Measurements from ENCODE around the gene PRRC2A.
"Not testable (repeated sequence)": the region's sequence is repeated elsewhere in the genome, so short reads cannot be mapped to it uniquely, and the experiment has no call there.

The PRRC2A gene

DNA sequence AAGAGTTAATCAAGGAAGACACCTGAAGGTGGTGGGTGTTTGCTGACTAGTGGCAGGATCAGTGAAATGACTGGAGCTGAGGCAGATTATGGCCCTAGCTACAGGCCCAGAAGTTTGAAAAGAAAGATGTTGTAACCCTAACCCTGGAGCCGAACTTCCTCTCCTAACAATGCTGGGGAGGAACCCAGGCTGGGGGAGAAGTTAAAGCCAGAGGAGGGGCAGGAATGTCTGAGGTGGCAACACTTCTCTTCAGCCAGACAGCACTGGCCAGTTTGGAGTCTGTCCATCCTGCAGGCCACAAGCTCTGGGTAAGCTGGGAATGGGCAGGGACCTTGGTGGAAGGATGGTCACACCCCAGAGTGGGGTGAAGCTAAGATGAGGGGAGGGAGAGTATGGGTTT is 34.5 kb upstream of the PRRC2A start, which contains the start of gene LST1:
LST1 (plus strand) TSS at position 270 of the 400 bp plus-strand sequence. CDS start 1,023 bp downstream, outside the sequence.
- peak in 1 of 2 donors; percentile 30 for DNase-seq

GRCh38 chr6:31586599-31587281 is 33.8 kb upstream of the PRRC2A start:
- peak; percentile 54 to 57 for DNase-seq

GRCh38 chr6:31587791-31588777 is 32.4 kb upstream of the PRRC2A start:
- DNase-seq = no peak

- no peak for DNase-seq
These were observed 31.5 kb upstream of the PRRC2A start for GRCh38 chr6:31588871-31589650.

- not testable (repeated sequence) for DNase-seq
These were observed 29.8 kb upstream of the PRRC2A start for GRCh38 chr6:31590691-31591090.

GRCh38 chr6:31592396-31592771 is 28.1 kb upstream of the PRRC2A start:
- DNase-seq = no peak

GRCh38 chr6:31597006-31597405 is 23.5 kb upstream of the PRRC2A start:
- peak; percentile 59 to 83 for DNase-seq

GRCh38 chr6:31607317-31607716 is 13.2 kb upstream of the PRRC2A start:
- no peak for DNase-seq

- DNase-seq = no peak
These were observed 10.8 kb upstream of the PRRC2A start for GRCh38 chr6:31609519-31610406.

- no peak for DNase-seq
These were observed 9.5 kb upstream of the PRRC2A start for GRCh38 chr6:31610968-31611367.

DNA sequence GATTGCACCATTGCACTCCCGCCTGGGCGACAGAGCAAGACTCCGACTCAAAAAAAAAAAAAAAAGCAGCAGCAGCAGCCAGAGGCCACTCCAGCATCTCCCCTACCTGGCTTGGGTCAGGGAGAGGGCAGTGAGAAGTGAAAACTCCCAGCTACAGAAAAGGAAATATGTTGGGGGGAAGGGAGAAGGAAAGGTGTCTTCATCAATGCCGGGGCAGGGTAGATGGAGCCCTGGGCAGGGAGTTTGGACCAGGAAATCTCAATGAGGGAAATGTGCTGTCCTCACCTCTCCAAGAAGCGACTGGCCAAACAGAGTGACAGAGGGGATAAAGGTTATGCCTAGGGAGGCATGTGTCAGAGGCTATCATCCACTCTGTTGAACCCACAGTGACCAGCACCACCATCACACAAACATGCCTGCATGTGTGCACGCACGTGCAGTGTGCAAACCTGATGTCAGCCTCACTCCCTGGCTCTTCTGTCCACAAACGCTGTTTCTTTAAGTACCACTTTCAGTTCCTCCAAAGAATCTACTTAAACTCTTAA is 6.4 kb upstream of the PRRC2A start:
- DNase-seq = peak in 1 of 2 donors; percentile 37

DNA sequence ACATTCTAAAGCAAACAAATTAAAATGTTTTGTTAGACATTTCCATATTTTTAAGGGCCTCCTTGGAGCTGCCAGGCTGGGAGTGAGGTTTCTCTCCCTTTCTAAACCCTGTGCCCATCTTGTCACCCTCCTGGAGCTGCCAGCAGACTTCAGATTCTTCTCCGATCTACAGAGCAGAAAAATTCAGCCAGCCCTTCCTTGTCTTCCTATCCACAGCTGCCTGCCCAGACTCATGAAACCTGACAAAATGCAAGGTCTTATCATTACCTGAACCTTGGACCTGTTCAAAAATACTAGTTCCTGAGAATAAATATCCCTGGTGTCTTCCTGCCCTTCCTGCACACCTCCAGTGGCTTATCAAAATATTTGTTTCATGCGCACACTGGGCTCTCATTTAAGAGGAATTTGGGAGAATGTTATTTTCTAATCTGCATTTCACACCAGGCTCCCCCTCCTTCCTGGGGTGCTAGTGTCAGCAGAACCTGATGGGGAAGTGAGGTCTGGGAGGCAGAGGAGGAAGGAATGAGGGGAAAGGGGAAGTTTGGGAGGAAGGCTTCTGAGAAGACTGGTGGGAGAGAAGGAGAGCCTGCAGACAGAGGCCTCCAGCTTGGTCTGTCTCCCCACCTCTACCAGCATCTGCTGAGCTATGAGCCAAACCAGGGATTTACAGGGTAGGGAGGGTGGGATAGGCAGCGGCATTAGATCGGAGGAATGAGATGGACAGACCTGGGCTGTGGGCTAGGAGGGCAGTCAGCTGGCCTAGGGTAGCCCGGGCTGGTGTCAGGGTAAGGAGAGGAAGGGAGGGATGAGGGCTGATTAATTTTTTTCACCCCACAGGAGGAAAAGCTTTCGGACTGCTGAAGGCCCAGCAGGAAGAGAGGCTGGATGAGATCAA is 5.6 kb upstream of the PRRC2A start, which contains the start of gene AIF1:
AIF1 (plus strand) TSS at position 551 of the 895 bp plus-strand sequence; CDS start at position 647, 96 bp downstream.
- no peak for DNase-seq

DNA sequence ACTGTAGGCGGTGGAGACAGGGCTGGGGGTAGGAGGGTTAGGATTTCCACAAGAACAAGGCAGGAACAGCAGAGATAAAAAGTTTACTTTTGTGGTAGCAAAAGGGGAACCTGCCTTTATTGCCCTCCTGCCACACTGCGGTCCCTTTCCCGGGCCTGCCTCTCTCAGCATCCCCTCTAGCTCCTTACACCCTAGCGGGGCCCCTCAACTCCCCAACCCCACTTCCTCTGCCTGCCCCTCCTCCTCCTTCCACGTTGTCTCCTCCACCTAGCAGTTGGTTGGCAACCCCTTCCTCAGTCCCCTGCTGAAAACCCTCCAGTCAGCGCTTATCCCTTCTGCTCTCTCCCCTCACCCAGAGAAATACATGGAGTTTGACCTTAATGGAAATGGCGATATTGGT is 4.8 kb upstream of the PRRC2A start:
- DNase-seq = peak in 1 of 2 donors; percentile 20

- no peak for DNase-seq
These were observed 3.5 kb upstream of the PRRC2A start for GRCh38 chr6:31617010-31617409.

DNA sequence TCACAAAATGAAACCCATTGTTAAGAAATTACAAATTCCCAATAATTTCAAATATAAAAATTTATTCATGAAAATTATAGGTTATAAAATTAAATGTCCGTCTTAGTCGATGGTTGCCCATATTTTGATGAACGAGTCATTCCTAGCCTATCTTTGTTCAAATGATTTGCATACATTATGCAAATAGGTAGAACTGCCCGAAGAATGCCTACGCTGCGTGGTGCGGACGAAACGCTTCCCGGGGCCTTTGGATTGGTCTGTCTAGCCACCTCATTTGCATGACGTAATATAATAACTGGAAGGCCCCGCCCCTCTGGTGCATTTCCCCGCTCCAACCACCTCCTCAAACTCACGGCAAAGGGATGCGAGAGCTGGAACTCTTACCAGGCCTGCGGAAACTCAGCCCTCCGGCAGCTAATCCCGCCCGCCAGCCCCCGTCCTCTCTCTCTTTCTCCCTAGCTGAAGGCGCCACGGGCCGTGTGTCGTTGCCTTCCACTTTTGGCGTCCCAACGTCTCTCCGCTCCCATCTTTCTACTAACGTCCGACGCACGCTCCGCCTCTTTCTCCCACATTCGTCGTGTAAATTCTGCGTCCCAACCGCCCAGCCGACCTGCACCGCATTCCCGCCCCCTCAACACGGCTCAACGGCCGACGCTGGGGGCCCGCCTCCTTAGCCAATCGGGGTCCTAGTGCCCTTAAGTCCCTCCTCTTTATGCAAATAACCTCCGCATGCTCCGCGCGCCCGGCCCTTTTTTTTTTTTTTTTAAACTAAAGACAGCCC is 520 bp upstream of the PRRC2A start:
- peak; percentile 97 to 99 for DNase-seq

- no peak for DNase-seq
These were observed 915 bp downstream of the PRRC2A start for GRCh38 chr6:31621320-31621939.

- no peak for DNase-seq
These were observed 1.5 kb downstream of the PRRC2A start for GRCh38 chr6:31621991-31622390.

- no peak for DNase-seq
These were observed 2.2 kb downstream of the PRRC2A start for GRCh38 chr6:31622684-31623091.

GRCh38 chr6:31624070-31624469 is 3.6 kb downstream of the PRRC2A start:
- DNase-seq = no peak

All from CD4-positive, alpha-beta T cell treated with Interleukin-1 beta for 1 hour (primary cell).